ENCODE data around the gene SF3B1. TPM values are rescaled to one million over a fixed set of nuclear protein-coding genes. Genes with fewer than 3 reads are reported as not detected.

SF3B1 gene
- total and polyA plus RNA-seq, 2 of the 13 experiments (the other 11 are each of a cell fraction or from before 2014, with no cell fraction given) = 387 to 750 TPM

- FAIRE-seq = no peak
- POLR2A ChIA-PET = no interaction called here
These were observed 47.6 kb downstream of the SF3B1 start for GRCh38 chr2:197387179-197387578.

More at GRCh38 chr2:197387179-197387578, 47.6 kb downstream of the SF3B1 start:
- ATAC-seq = peak; percentile 14
- Histone ChIP-seq H3K27me3 (ENCODE audit: control insufficient read depth in 1 of 2, insufficient read depth in 2 of 2, low read length in 2 of 2) (peaks cover 0 to 5% of the 10 kb centered on the region in 2 experiments; a peak in 1 of 5 replicates), H4K20me1 (ENCODE audit: insufficient read depth, low read length) (no peaks in the 10 kb centered on the region), H3K79me2 (ENCODE audit: insufficient read depth, low read length) (no peaks in the 10 kb centered on the region), H3K36me3 (replicated peaks in 1 of 2; ENCODE audit: control insufficient read depth in 1 of 2, insufficient read depth in 2 of 2, low read length in 2 of 2) (peaks cover 2 to 12% of the 10 kb centered on the region in 2 experiments), H3K27ac (ENCODE audit: extremely low read length, insufficient read depth, low read length) (no peak overlapping the region), H3K4me3 (replicated peaks in 1 of 3; ENCODE audit: insufficient read depth in 1 of 3, low read depth in 2 of 3, low read length in 3 of 3) (no peak overlapping the region), H3K4me2 (ENCODE audit: low read depth, low read length) (no peak overlapping the region), H2AFZ (ENCODE audit: low read length) (no peak overlapping the region), H3K4me1 (ENCODE audit: insufficient read depth, low read length) (no peaks in the 10 kb centered on the region), H3K9me3 (ENCODE audit: low read length) (no peaks in the 10 kb centered on the region), H3K9ac (ENCODE audit: insufficient read depth, low read depth, low read length) (no peak overlapping the region)
- 93% methylated on average over 8 of the region's 8 CpGs for WGBS (ENCODE audit: low lambda C conversion rate)
- intact Hi-C loops (cut with micrococcal nuclease; ENCODE audit: unreplicated experiment) = no loop called here
- DNase-seq (ENCODE audit: low spot score) = no peak
- CTCF ChIA-PET (ENCODE audit: low intra/inter-chr PET ratio, low total read pairs) = no interaction called here
- no TSS peak for BruUV-seq (replicated peaks)
- TF ChIP-seq RELA (CRISPR knock-in tag; IDR thresholded peaks at IDR 0.05) (no peak), HNF1A (IDR thresholded peaks at IDR 0.05; ENCODE audit: low read depth) (no peak), HNF1A (CRISPR knock-in tag; IDR thresholded peaks at IDR 0.05; ENCODE audit: borderline replicate concordance) (no peak), ZFP36L1 (CRISPR knock-in tag; IDR thresholded peaks at IDR 0.05) (no peak), GLMP (CRISPR knock-in tag; IDR thresholded peaks at IDR 0.05; ENCODE audit: borderline replicate concordance) (no peak), MED1 (CRISPR knock-in tag; IDR thresholded peaks at IDR 0.05) (no peak), ZNF770 (CRISPR knock-in tag; IDR thresholded peaks at IDR 0.05) (no peak), PRPF4 (IDR thresholded peaks at IDR 0.05; ENCODE audit: low read depth, low read length, poor library complexity, severe bottlenecking) (no peak), TCF7L2 (IDR thresholded peaks at IDR 0.05; ENCODE audit: low read depth, low read length) (no peak), ZXDC (CRISPR knock-in tag; IDR thresholded peaks at IDR 0.05) (no peak), CAMTA2 (CRISPR knock-in tag; IDR thresholded peaks at IDR 0.05; ENCODE audit: borderline replicate concordance) (no peak)
- in situ Hi-C loops (cut with HindIII; ENCODE audit: extremely low pct_ligation_motif_present, low pct_unique_long_range_greater_than_20kb) = loop anchor here (10.0 to 25.0 kb wide), 2 partner anchors 388 to 625 kb away; no protein-coding TSS in a partner anchor
